Endodermal cell (in vitro differentiated cells): ENCODE data around the gene SAXO1. TPM values are rescaled to one million over a fixed set of nuclear protein-coding genes. Genes with fewer than 3 reads are reported as not detected.

Source experiments
- DNase-seq: peaks from one replicate; pipeline ENCODE4 v3.0.0-alpha.2; 2017
- H3K27ac ChIP-seq: 2 replicates; pipeline ENCODE4 v1.5.1; 2013; ENCODE audit warnings: mild to moderate bottlenecking, low read depth, low read length, moderate library complexity
- H3K27me3 ChIP-seq: 2 replicates; pipeline ENCODE4 v1.6.1; 2013; ENCODE audit warnings: mild to moderate bottlenecking, low read length, moderate library complexity; ENCODE audit not compliant: insufficient read depth, control insufficient read depth, poor library complexity, severe bottlenecking
- H3K36me3 ChIP-seq: 2 replicates; pipeline ENCODE4 v1.7.0; 2013; ENCODE audit warnings: mild to moderate bottlenecking, low read length, moderate library complexity; ENCODE audit not compliant: control insufficient read depth, insufficient read depth
- H3K4me1 ChIP-seq: one replicate; pipeline ENCODE4 v1.7.0; 2013; ENCODE audit warnings: low read length; ENCODE audit not compliant: control insufficient read depth, insufficient read depth
- H3K4me3 ChIP-seq: 2 replicates; pipeline ENCODE4 v1.5.1; 2013; ENCODE audit warnings: mild to moderate bottlenecking, low read length, moderate library complexity
- H3K9ac ChIP-seq: 2 replicates; pipeline ENCODE4 v1.6.1; 2013; ENCODE audit warnings: mild to moderate bottlenecking, low read length, moderate library complexity; ENCODE audit not compliant: poor library complexity, severe bottlenecking; ENCODE audit errors: extremely low read depth
- H3K9me3 ChIP-seq: 2 replicates; pipeline ENCODE4 v1.6.1; 2013; ENCODE audit warnings: mild to moderate bottlenecking, low read length, moderate library complexity; ENCODE audit not compliant: control insufficient read depth
- H3K27ac Mint-ChIP-seq: 2 replicates; pipeline ENCODE4 v1.8.0; 2020; ENCODE audit warnings: mixed read lengths
- H3K27me3 Mint-ChIP-seq: 2 replicates; pipeline ENCODE4 v1.8.0; 2021; ENCODE audit warnings: mild to moderate bottlenecking, mixed read lengths; ENCODE audit not compliant: insufficient read depth
- H3K36me3 Mint-ChIP-seq: 2 replicates; pipeline ENCODE4 v1.8.0; 2020; ENCODE audit warnings: low read depth, mixed read lengths
- H3K4me1 Mint-ChIP-seq: 2 replicates; pipeline ENCODE4 v1.8.0; 2020; ENCODE audit warnings: mixed read lengths
- H3K4me3 Mint-ChIP-seq: 2 replicates; pipeline ENCODE4 v1.8.0; 2020; ENCODE audit warnings: mild to moderate bottlenecking, moderate library complexity, mixed read lengths
- H3K9me3 Mint-ChIP-seq: 2 replicates; pipeline ENCODE4 v1.8.0; 2020; ENCODE audit warnings: mild to moderate bottlenecking, mixed read lengths
- CTCF ChIP-seq: fragments of 200-600 bp; sonication (generic); conservative IDR thresholded peaks from 2 replicates; pipeline ENCODE4 v1.5.0; 2021; ENCODE audit warnings: antibody characterized with exemption, mild to moderate bottlenecking
- WGBS, 2 experiments: methylation state at CpG; one replicate each; pipeline versions ENCODE4 v1.1.5 to v1.1.7; 2013; ENCODE audit warnings: missing lambda C conversion rate in 2 of 2, mixed read lengths in 1 of 2; ENCODE audit not compliant: insufficient coverage in 1 of 2, insufficient read length in 1 of 2; 5-methylcytosine and 5-hydroxymethylcytosine counted together
- total RNA-seq, 2 donors: library from RNA; stranded (reverse); fragmentation: NEBNext Ultra II Directional in 1 of 2; extraction: Animal tissue kit (Norgen Biotek cat#: 25700) in 1 of 2; gene quantifications; 2 replicates in 1 of 2; 3 replicates in 1 of 2; pipeline ENCODE4 v1.2.1, GENCODE V29; 2021

SAXO1 gene
- total RNA-seq, 2 donors from 2014 or later, result 0.04 to 1.2 TPM

DNA sequence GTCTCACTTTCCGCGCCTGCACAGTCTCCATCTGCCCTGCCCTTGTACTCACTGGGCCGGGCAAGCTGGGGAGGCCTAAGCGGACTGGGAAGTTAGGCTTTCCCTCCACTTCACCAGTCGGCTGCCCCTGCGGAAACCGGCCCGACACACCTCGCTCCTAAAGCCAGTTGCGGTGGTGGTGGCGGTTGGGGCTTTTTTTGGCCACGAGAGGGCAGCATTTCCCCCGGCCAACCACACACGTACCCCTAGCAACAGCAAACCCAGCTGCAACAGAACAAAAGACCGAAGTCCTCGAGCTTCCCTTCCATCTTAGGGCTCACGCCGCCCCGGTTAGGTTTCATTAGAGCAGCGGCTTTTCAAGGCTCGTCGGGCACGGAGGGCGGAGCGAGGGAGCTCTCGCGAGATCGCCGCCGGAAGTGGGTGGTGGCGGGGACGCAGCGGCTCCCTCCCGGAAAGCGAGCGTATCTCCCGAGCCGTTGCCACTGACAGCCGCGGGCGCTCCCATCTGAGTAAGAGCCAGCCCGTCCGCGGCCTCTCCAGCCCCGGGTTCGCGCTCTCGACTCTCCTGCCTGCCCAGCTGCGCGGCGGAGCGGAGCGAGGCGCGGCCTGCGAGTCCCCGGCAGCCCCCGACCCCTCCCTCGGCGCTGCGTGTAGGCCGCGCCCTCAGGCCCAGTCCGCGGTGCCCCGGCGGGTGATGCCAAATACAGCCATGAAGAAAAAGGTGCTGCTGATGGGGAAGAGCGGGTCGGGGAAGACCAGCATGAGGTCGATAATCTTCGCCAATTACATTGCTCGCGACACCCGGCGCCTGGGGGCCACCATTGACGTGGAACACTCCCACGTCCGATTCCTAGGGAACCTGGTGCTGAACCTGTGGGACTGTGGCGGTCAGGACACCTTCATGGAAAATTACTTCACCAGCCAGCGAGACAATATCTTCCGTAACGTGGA lies 16.2 kb upstream of the SAXO1 start, which contains the start of gene RRAGA:
Gene RRAGA, plus strand, starts transcription at position 462 of the 951 bp plus-strand sequence. Its CDS starts 233 bp downstream, at position 695.
- TF ChIP-seq CTCF, result peak; percentile 94
- 0 to 1% methylated on average over 46 to 82 of the region's 82 CpGs for WGBS, 2 experiments
- Mint-ChIP-seq H3K4me1 (peaks cover 15% of the 10 kb centered on the region), H3K4me3 (peak within 1 kb of the TSS; percentile 83), H3K27me3 (no peaks in the 10 kb centered on the region), H3K36me3 (no peaks in the 10 kb centered on the region), H3K27ac (peak within 1 kb of the TSS; percentile 96), H3K9me3 (no peaks in the 10 kb centered on the region)
- Histone ChIP-seq H3K36me3 (peaks cover 6% of the 10 kb centered on the region), H3K4me3 (peak within 1 kb of the TSS; percentile 92), H3K9me3 (no peaks in the 10 kb centered on the region), H3K9ac (peak within 1 kb of the TSS; percentile 80), H3K27me3 (no peaks in the 10 kb centered on the region), H3K27ac (peak within 1 kb of the TSS; percentile 84), H3K4me1 (no peaks in the 10 kb centered on the region)
- peak; percentile 97 for DNase-seq

- 93% methylated on average over 5 of the region's 5 CpGs for WGBS, 2 experiments
- no peak overlapping the region for H3K27ac Mint-ChIP-seq
- peak; percentile 31 for TF ChIP-seq CTCF
- Histone ChIP-seq H3K36me3 (no peaks in the 10 kb centered on the region), H3K27me3 (no peaks in the 10 kb centered on the region), H3K4me1 (no peaks in the 10 kb centered on the region), H3K27ac (no peak overlapping the region), H3K9me3 (peaks cover 13% of the 10 kb centered on the region), H3K4me3 (no peak overlapping the region), H3K9ac (no peak overlapping the region)
- no peaks in the 10 kb centered on the region for H3K4me1 Mint-ChIP-seq
- H3K9me3 Mint-ChIP-seq, result peaks cover 22% of the 10 kb centered on the region
- H3K36me3 Mint-ChIP-seq, result peaks cover 12% of the 10 kb centered on the region
- DNase-seq, result no peak
- H3K4me3 Mint-ChIP-seq, result no peak overlapping the region
- H3K27me3 Mint-ChIP-seq, result no peaks in the 10 kb centered on the region
These were observed 3.6 kb upstream of the SAXO1 start for GRCh38 chr9:19036611-19037010.

GRCh38 chr9:19032406-19032805 lies 603 bp downstream of the SAXO1 start:
- 93 to 99% methylated on average over 14 of the region's 14 CpGs for WGBS, 2 experiments
- Mint-ChIP-seq H3K36me3 (peaks cover 12% of the 10 kb centered on the region), H3K27me3 (no peaks in the 10 kb centered on the region), H3K4me1 (no peaks in the 10 kb centered on the region), H3K9me3 (peaks cover 18% of the 10 kb centered on the region), H3K4me3 (no peak overlapping the region), H3K27ac (no peak overlapping the region)
- Histone ChIP-seq H3K36me3 (no peaks in the 10 kb centered on the region), H3K4me1 (no peaks in the 10 kb centered on the region), H3K9ac (no peak overlapping the region), H3K27ac (no peak overlapping the region), H3K27me3 (no peaks in the 10 kb centered on the region), H3K4me3 (no peak overlapping the region), H3K9me3 (peaks cover 9% of the 10 kb centered on the region)
- no peak for TF ChIP-seq CTCF
- no peak for DNase-seq
